ENCODE measurements around the gene RNF138.

Gene RNF138

GRCh38 chr18:32104516-32104915 lies 12.8 kb downstream of the RNF138 start:
- Histone ChIP-seq H3K27ac (ENCODE audit: low read length) (no peak overlapping the region), H3K4me1 (ENCODE audit: control insufficient read depth, low read depth, low read length) (no peaks in the 10 kb centered on the region), H3K4me3 (ENCODE audit: low read length) (no peak overlapping the region), H3K36me3 (ENCODE audit: control insufficient read depth, low read depth, low read length) (peaks cover 3% of the 10 kb centered on the region), H3K9ac (ENCODE audit: low read length) (no peak overlapping the region), H3K9me3 (ENCODE audit: control insufficient read depth, low read depth, low read length) (no peaks in the 10 kb centered on the region), H3K27me3 (ENCODE audit: control insufficient read depth, insufficient read depth, low read length) (no peaks in the 10 kb centered on the region)

GRCh38 chr18:32110005-32110404 lies 18.3 kb downstream of the RNF138 start:
- Histone ChIP-seq H3K4me1 (ENCODE audit: control insufficient read depth, low read depth, low read length) (no peaks in the 10 kb centered on the region), H3K4me3 (ENCODE audit: low read length) (no peak overlapping the region), H3K9ac (ENCODE audit: low read length) (no peak overlapping the region), H3K9me3 (ENCODE audit: control insufficient read depth, low read depth, low read length) (no peaks in the 10 kb centered on the region), H3K36me3 (ENCODE audit: control insufficient read depth, low read depth, low read length) (peaks cover 29% of the 10 kb centered on the region), H3K27me3 (ENCODE audit: control insufficient read depth, insufficient read depth, low read length) (no peaks in the 10 kb centered on the region), H3K27ac (ENCODE audit: low read length) (no peak overlapping the region)

GRCh38 chr18:32111706-32112105 lies 20.0 kb downstream of the RNF138 start:
- no peak overlapping the region for H3K27ac ChIP-seq (ENCODE audit: low read length)

GRCh38 chr18:32112826-32113225 lies 21.2 kb downstream of the RNF138 start:
- Histone ChIP-seq H3K36me3 (ENCODE audit: control insufficient read depth, low read depth, low read length) (peaks cover 36% of the 10 kb centered on the region), H3K4me1 (ENCODE audit: control insufficient read depth, low read depth, low read length) (no peaks in the 10 kb centered on the region), H3K9me3 (ENCODE audit: control insufficient read depth, low read depth, low read length) (no peaks in the 10 kb centered on the region), H3K9ac (ENCODE audit: low read length) (no peak overlapping the region), H3K4me3 (ENCODE audit: low read length) (no peak overlapping the region), H3K27ac (ENCODE audit: low read length) (no peak overlapping the region), H3K27me3 (ENCODE audit: control insufficient read depth, insufficient read depth, low read length) (no peaks in the 10 kb centered on the region)

More at GRCh38 chr18:32111706-32112105, 20.0 kb downstream of the RNF138 start:
- Histone ChIP-seq H3K4me3 (ENCODE audit: low read length) (no peak overlapping the region), H3K36me3 (ENCODE audit: control insufficient read depth, low read depth, low read length) (peaks cover 29% of the 10 kb centered on the region), H3K9ac (ENCODE audit: low read length) (no peak overlapping the region), H3K9me3 (ENCODE audit: control insufficient read depth, low read depth, low read length) (no peaks in the 10 kb centered on the region), H3K4me1 (ENCODE audit: control insufficient read depth, low read depth, low read length) (no peaks in the 10 kb centered on the region), H3K27me3 (ENCODE audit: control insufficient read depth, insufficient read depth, low read length) (no peaks in the 10 kb centered on the region)

- Histone ChIP-seq H3K4me1 (ENCODE audit: control insufficient read depth, low read depth, low read length) (no peaks in the 10 kb centered on the region), H3K36me3 (ENCODE audit: control insufficient read depth, low read depth, low read length) (peaks cover 38% of the 10 kb centered on the region), H3K27ac (ENCODE audit: low read length) (no peak overlapping the region), H3K4me3 (ENCODE audit: low read length) (no peak overlapping the region), H3K27me3 (ENCODE audit: control insufficient read depth, insufficient read depth, low read length) (no peaks in the 10 kb centered on the region), H3K9ac (ENCODE audit: low read length) (no peak overlapping the region), H3K9me3 (ENCODE audit: control insufficient read depth, low read depth, low read length) (no peaks in the 10 kb centered on the region)
Observed at GRCh38 chr18:32114293-32114942, 22.7 kb downstream of the RNF138 start.

- H3K27me3 ChIP-seq (ENCODE audit: control insufficient read depth, insufficient read depth, low read length): no peaks in the 10 kb centered on the region
- H3K4me3 ChIP-seq (ENCODE audit: low read length): no peak overlapping the region
- H3K9me3 ChIP-seq (ENCODE audit: control insufficient read depth, low read depth, low read length): no peaks in the 10 kb centered on the region
- no peak overlapping the region for H3K9ac ChIP-seq (ENCODE audit: low read length)
- no peaks in the 10 kb centered on the region for H3K4me1 ChIP-seq (ENCODE audit: control insufficient read depth, low read depth, low read length)
- peaks cover 38% of the 10 kb centered on the region for H3K36me3 ChIP-seq (ENCODE audit: control insufficient read depth, low read depth, low read length)
- H3K27ac ChIP-seq (ENCODE audit: low read length): no peak overlapping the region
Observed at GRCh38 chr18:32122039-32122438, 30.4 kb downstream of the RNF138 start.

GRCh38 chr18:32126538-32126937 lies 34.9 kb downstream of the RNF138 start:
- H3K27ac ChIP-seq (ENCODE audit: low read length): no peak overlapping the region
- no peaks in the 10 kb centered on the region for H3K4me1 ChIP-seq (ENCODE audit: control insufficient read depth, low read depth, low read length)
- peaks cover 54% of the 10 kb centered on the region for H3K36me3 ChIP-seq (ENCODE audit: control insufficient read depth, low read depth, low read length)
- H3K4me3 ChIP-seq (ENCODE audit: low read length): no peak overlapping the region
- H3K9me3 ChIP-seq (ENCODE audit: control insufficient read depth, low read depth, low read length): no peaks in the 10 kb centered on the region
- no peaks in the 10 kb centered on the region for H3K27me3 ChIP-seq (ENCODE audit: control insufficient read depth, insufficient read depth, low read length)
- H3K9ac ChIP-seq (ENCODE audit: low read length): no peak overlapping the region

GRCh38 chr18:32135625-32136024 lies 44.0 kb downstream of the RNF138 start:
- peaks cover 5% of the 10 kb centered on the region for H3K36me3 ChIP-seq (ENCODE audit: control insufficient read depth, low read depth, low read length)
- no peaks in the 10 kb centered on the region for H3K9me3 ChIP-seq (ENCODE audit: control insufficient read depth, low read depth, low read length)
- H3K9ac ChIP-seq (ENCODE audit: low read length): no peak overlapping the region
- H3K4me3 ChIP-seq (ENCODE audit: low read length): no peak overlapping the region
- H3K4me1 ChIP-seq (ENCODE audit: control insufficient read depth, low read depth, low read length): no peaks in the 10 kb centered on the region
- H3K27ac ChIP-seq (ENCODE audit: low read length): no peak overlapping the region
- H3K27me3 ChIP-seq (ENCODE audit: control insufficient read depth, insufficient read depth, low read length): no peaks in the 10 kb centered on the region

GRCh38 chr18:32138332-32138982 lies 46.8 kb downstream of the RNF138 start:
- H3K36me3 ChIP-seq (ENCODE audit: control insufficient read depth, low read depth, low read length): no peaks in the 10 kb centered on the region
- no peaks in the 10 kb centered on the region for H3K4me1 ChIP-seq (ENCODE audit: control insufficient read depth, low read depth, low read length)
- no peaks in the 10 kb centered on the region for H3K27me3 ChIP-seq (ENCODE audit: control insufficient read depth, insufficient read depth, low read length)
- H3K9me3 ChIP-seq (ENCODE audit: control insufficient read depth, low read depth, low read length): no peaks in the 10 kb centered on the region
- H3K9ac ChIP-seq (ENCODE audit: low read length): no peak overlapping the region
- H3K4me3 ChIP-seq (ENCODE audit: low read length): no peak overlapping the region
- no peak overlapping the region for H3K27ac ChIP-seq (ENCODE audit: low read length)

- Histone ChIP-seq H3K36me3 (ENCODE audit: control insufficient read depth, low read depth, low read length) (no peaks in the 10 kb centered on the region), H3K27me3 (ENCODE audit: control insufficient read depth, insufficient read depth, low read length) (no peaks in the 10 kb centered on the region), H3K4me1 (ENCODE audit: control insufficient read depth, low read depth, low read length) (no peaks in the 10 kb centered on the region), H3K4me3 (ENCODE audit: low read length) (no peak overlapping the region), H3K9me3 (ENCODE audit: control insufficient read depth, low read depth, low read length) (no peaks in the 10 kb centered on the region), H3K9ac (ENCODE audit: low read length) (no peak overlapping the region), H3K27ac (ENCODE audit: low read length) (no peak overlapping the region)
Observed at GRCh38 chr18:32139835-32140283, 48.2 kb downstream of the RNF138 start.

GRCh38 chr18:32148185-32148870 lies 56.7 kb downstream of the RNF138 start:
- Histone ChIP-seq H3K4me3 (ENCODE audit: low read length) (no peak overlapping the region), H3K36me3 (ENCODE audit: control insufficient read depth, low read depth, low read length) (no peaks in the 10 kb centered on the region), H3K9me3 (ENCODE audit: control insufficient read depth, low read depth, low read length) (no peaks in the 10 kb centered on the region), H3K9ac (ENCODE audit: low read length) (no peak overlapping the region), H3K27me3 (ENCODE audit: control insufficient read depth, insufficient read depth, low read length) (no peaks in the 10 kb centered on the region), H3K27ac (ENCODE audit: low read length) (no peak overlapping the region), H3K4me1 (ENCODE audit: control insufficient read depth, low read depth, low read length) (no peaks in the 10 kb centered on the region)

All from iPS-18a (cell line).